Kidney (tissue), 14 donors: ENCODE results near the gene FBXL7. TPM values are rescaled to one million over a fixed set of nuclear protein-coding genes. Genes with fewer than 3 reads are reported as not detected.

Experiments used
- DNase-seq, 5 donors: peaks; one replicate each; pipeline ENCODE4 v3.0.0-alpha.2; 2013 to 2020
- FAIRE-seq: peaks from 2 replicates; lab custom pipeline; 2012; peaks lifted over from hg19 to GRCh38; lab: Jason Lieb, UNC
- H3K27ac ChIP-seq, 2 donors: one replicate each; pipeline ENCODE4 v1.7.0; 2013; ENCODE audit warnings: low read depth in 2 of 2, low read length in 2 of 2, inconsistent platforms in 1 of 2
- H3K27me3 ChIP-seq: one replicate; pipeline ENCODE4 v1.7.1; 2013; ENCODE audit warnings: low read length, inconsistent platforms; ENCODE audit not compliant: control insufficient read depth, insufficient read depth
- H3K36me3 ChIP-seq, 3 donors: one replicate each; pipeline versions ENCODE4 v1.7.0 to v1.7.1; 2013; ENCODE audit warnings: low read length in 3 of 3, control low read depth in 1 of 3, inconsistent platforms in 1 of 3; ENCODE audit not compliant: insufficient read depth in 3 of 3, control insufficient read depth in 2 of 3
- H3K4me1 ChIP-seq, 3 donors: one replicate each; pipeline versions ENCODE4 v1.7.0 to v1.7.1; 2013; ENCODE audit warnings: low read length in 3 of 3, inconsistent platforms in 1 of 3, low read depth in 1 of 3; ENCODE audit not compliant: control insufficient read depth in 2 of 3, insufficient read depth in 2 of 3
- H3K4me3 ChIP-seq, 3 donors: one replicate each; pipeline versions ENCODE4 v1.7.0 to v1.8.1; 2013; ENCODE audit warnings: low read length in 3 of 3, control low read depth in 1 of 3, inconsistent platforms in 1 of 3
- H3K9ac ChIP-seq, 3 donors: one replicate each; pipeline versions ENCODE4 v1.7.0 to v1.7.1; 2013; ENCODE audit warnings: low read length in 3 of 3, control low read depth in 1 of 3, inconsistent platforms in 1 of 3
- H3K9me3 ChIP-seq, 3 donors: one replicate each; pipeline versions ENCODE4 v1.7.0 to v1.7.1; 2013; ENCODE audit warnings: low read length in 3 of 3, control low read depth in 1 of 3, inconsistent platforms in 1 of 3; ENCODE audit not compliant: control insufficient read depth in 2 of 3, insufficient read depth in 1 of 3
- intact Hi-C: fragments of 100-400 bp; cut with DNase I; formaldehyde crosslinking; loops from one replicate; pipeline ENCODE4 v1.11.1; 2022
- polyA plus RNA-seq: library from polyadenylated mRNA; stranded (reverse); fragments of 350-450 nt; fragmentation: Illumina TruSeq; extraction: RNeasy Lipid Tissue Mini Kit (QIAGEN cat#74804); gene quantifications from one replicate; pipeline ENCODE4 v1.2.3, GENCODE V29; 2014; ENCODE audit warnings: low read depth, low replicate concordance; ENCODE audit not compliant: insufficient read depth
- total RNA-seq: library from RNA; stranded (reverse); fragmentation: NEBNext Ultra II Directional; extraction: Animal tissue kit (Norgen Biotek cat#: 25700); gene quantifications from one replicate; pipeline ENCODE4 v1.2.1, GENCODE V29; 2021
- TF ChIP-seq, protein P1 (sequence below): IDR thresholded peaks from 3 replicates; pipeline ENCODE4 v1.5.1; 2012; ENCODE audit warnings: mild to moderate bottlenecking, moderate library complexity, borderline replicate concordance; ENCODE audit not compliant: insufficient read depth; ENCODE audit errors: extremely low read depth
- donor health status: control.
- donor health status: control.
- donor health status: control.
- donor health status: control.
- donor health status: control.
- donor health status: DM: yes; HTN: yes; CAD: no.
- donor health status: Normal renal cell carcinoma (clear cell type).

FBXL7 gene
- total and polyA plus RNA-seq, 2 donors from 2014 or later: 3.9 to 6.1 TPM

DNA sequence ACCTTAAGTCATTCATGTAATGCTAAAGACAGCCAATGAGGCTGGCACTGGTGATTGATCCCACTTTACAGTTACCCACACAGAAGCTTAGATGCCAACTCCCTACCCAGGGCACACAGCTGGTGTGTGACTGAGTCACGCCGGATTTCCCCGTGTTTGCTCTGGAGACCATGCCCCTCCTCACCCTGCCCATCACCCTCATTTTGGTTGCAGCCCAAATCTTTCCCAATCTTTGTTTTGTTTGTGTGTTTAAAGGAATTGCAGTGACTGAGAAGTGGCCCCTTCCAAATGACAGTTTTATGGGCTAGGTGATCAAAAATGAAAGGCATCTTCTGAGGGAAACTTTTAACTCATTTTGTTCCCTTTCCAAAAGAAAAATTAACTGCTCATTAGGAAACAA lies 10.9 kb downstream of the FBXL7 start:
- intact Hi-C loops: no loop called here
- Histone ChIP-seq H3K4me1 (peaks cover 0 to 5% (median 0%) of the 10 kb centered on the region in 3 donors), H3K27ac (no peak overlapping the region), H3K9ac (no peak overlapping the region), H3K9me3 (no peaks in the 10 kb centered on the region), H3K36me3 (no peaks in the 10 kb centered on the region), H3K4me3 (no peak overlapping the region), H3K27me3 (no peaks in the 10 kb centered on the region)
- DNase-seq (no peak), FAIRE-seq (no peak)
- TF ChIP-seq, protein P1, sequence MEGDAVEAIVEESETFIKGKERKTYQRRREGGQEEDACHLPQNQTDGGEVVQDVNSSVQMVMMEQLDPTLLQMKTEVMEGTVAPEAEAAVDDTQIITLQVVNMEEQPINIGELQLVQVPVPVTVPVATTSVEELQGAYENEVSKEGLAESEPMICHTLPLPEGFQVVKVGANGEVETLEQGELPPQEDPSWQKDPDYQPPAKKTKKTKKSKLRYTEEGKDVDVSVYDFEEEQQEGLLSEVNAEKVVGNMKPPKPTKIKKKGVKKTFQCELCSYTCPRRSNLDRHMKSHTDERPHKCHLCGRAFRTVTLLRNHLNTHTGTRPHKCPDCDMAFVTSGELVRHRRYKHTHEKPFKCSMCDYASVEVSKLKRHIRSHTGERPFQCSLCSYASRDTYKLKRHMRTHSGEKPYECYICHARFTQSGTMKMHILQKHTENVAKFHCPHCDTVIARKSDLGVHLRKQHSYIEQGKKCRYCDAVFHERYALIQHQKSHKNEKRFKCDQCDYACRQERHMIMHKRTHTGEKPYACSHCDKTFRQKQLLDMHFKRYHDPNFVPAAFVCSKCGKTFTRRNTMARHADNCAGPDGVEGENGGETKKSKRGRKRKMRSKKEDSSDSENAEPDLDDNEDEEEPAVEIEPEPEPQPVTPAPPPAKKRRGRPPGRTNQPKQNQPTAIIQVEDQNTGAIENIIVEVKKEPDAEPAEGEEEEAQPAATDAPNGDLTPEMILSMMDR: no peak

DNA sequence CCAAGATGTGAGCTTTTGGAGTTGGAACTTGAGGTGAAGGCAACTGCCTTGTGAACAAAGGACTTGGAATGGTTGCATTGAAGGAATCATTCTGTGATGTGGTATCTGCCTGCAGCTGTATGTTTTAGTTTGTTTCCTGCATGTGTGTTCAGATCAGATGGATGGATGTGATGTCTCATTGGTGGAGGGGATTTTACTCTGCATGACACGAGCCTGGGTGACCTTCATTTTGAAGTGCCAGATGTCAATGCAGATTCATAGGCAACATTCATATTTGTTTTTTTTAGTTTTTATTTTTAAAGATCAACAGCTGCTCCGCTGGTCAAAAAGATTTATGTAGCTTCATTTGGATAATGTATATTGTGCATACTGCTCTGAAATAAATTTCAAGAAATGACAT lies 13.5 kb downstream of the FBXL7 start:
- TF ChIP-seq, protein P1: no peak
- intact Hi-C loops: no loop called here
- Histone ChIP-seq H3K4me1 (no peaks in the 10 kb centered on the region), H3K27ac (no peak overlapping the region), H3K27me3 (no peaks in the 10 kb centered on the region), H3K36me3 (no peaks in the 10 kb centered on the region), H3K4me3 (no peak overlapping the region), H3K9me3 (no peaks in the 10 kb centered on the region), H3K9ac (no peak overlapping the region)
- FAIRE-seq (no peak), DNase-seq (peak in 2 of 5 donors; percentile 55 to 63)

DNA sequence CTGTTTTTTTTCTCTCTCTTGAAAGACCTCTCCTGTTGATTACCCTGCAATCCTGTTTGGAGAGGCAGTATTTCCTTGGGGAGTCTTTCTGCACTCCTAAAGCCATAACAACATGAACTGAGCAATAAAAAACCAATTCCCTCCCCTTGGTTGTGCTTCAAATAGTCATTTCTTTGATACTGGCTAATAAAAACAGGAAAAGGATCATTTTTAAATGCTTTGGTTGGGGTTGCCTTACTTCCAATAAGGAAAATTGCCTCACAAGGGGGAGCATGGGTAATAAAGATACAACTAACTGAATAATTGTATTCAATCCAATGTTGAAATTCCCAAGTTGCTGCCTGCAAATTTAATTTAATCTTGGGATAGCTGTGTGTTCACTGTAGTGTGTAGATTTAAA lies 13.9 kb downstream of the FBXL7 start:
- Histone ChIP-seq H3K27ac (no peak overlapping the region), H3K9me3 (no peaks in the 10 kb centered on the region), H3K4me1 (no peaks in the 10 kb centered on the region), H3K36me3 (no peaks in the 10 kb centered on the region), H3K27me3 (no peaks in the 10 kb centered on the region), H3K4me3 (no peak overlapping the region), H3K9ac (no peak overlapping the region)
- intact Hi-C loops: no loop called here
- FAIRE-seq (no peak), DNase-seq (peak in 2 of 5 donors; percentile 23 to 75)
- TF ChIP-seq, protein P1: no peak

DNA sequence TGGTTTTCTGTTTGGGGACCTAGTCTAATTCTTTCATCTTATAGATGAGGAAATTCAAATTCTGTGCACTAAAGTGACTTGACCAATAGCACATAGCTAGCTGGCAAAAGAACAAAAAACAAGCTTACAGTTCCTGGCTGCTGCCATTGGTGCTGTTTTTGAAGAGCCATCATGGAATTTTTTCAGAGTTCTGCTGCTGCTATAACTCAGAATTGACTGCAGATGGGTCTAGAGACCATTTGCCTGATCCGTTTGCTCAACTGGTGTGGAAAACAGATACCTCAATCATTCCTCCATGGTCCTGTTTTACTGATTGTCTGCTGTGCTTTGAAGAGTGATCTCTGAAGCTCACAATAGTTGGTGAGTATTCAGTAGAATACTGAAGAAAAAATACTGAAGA lies 15.2 kb downstream of the FBXL7 start:
- FAIRE-seq (no peak), DNase-seq (no peak)
- TF ChIP-seq, protein P1: no peak
- Histone ChIP-seq H3K36me3 (no peaks in the 10 kb centered on the region), H3K4me1 (no peaks in the 10 kb centered on the region), H3K27ac (no peak overlapping the region), H3K9ac (no peak overlapping the region), H3K4me3 (no peak overlapping the region), H3K27me3 (no peaks in the 10 kb centered on the region), H3K9me3 (no peaks in the 10 kb centered on the region)
- intact Hi-C loops: no loop called here
